ENCODE measurements around the gene CNTNAP2. TPM values are rescaled to one million over a fixed set of nuclear protein-coding genes. Genes with fewer than 3 reads are reported as not detected.

The CNTNAP2 gene
- total and polyA plus RNA-seq, 9 donors: 0.24 to 7.0 (median 1.5) TPM

DNA sequence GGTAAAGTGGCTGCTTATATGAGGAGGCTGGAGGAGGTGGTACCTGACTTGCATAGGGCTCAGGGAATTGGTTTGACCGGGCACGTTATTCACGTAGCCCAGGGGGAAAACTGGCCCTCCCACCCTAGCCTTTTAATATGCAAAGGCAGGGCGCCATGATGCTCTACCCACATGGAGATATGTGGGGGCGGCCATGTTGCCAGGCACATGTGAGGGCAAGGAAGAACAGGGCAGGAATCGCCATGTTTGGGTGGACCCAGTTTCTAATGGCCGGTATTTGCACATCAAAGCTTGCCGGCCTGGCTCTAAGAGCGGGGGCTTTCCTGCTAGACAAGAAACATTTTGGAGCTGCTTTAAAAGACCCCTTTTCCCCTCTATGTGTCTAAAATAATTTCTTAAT, 1524.2 kb downstream of the CNTNAP2 start:
- H3K27me3 ChIP-seq: no peaks in the 10 kb centered on the region
- no peak overlapping the region for H3K4me3 ChIP-seq
- TF ChIP-seq POLR2A (IDR thresholded peaks at IDR 0.05) (no peak), EP300 (IDR thresholded peaks at IDR 0.05) (no peak), CTCF (IDR thresholded peaks at IDR 0.05) (no peak)
- H3K9me3 ChIP-seq: no peaks in the 10 kb centered on the region
- WGBS, 3 donors: 90 to 95% (median 95%) methylated on average over 9 of the region's 9 CpGs
- no peaks in the 10 kb centered on the region for H3K36me3 ChIP-seq
- H3K27ac ChIP-seq: no peak overlapping the region
- no peak for DNase-seq
- no peaks in the 10 kb centered on the region for H3K4me1 ChIP-seq (ENCODE audit: insufficient read depth)
- intact Hi-C loops (cut with DNase I): no loop called here

- intact Hi-C loops (cut with DNase I): no loop called here
- H3K27ac ChIP-seq: no peak overlapping the region
- TF ChIP-seq POLR2A (IDR thresholded peaks at IDR 0.05) (no peak), CTCF (IDR thresholded peaks at IDR 0.05) (no peak), EP300 (IDR thresholded peaks at IDR 0.05) (no peak)
- DNase-seq: no peak
- 86 to 90% (median 87%) methylated on average over 4 of the region's 4 CpGs for WGBS, 3 donors
- no peaks in the 10 kb centered on the region for H3K36me3 ChIP-seq
- no peak overlapping the region for H3K4me3 ChIP-seq
- H3K4me1 ChIP-seq (ENCODE audit: insufficient read depth): no peaks in the 10 kb centered on the region
- no peaks in the 10 kb centered on the region for H3K9me3 ChIP-seq
- H3K27me3 ChIP-seq: no peaks in the 10 kb centered on the region
Observed at GRCh38 chr7:147646568-147646967, 1530.0 kb downstream of the CNTNAP2 start.

DNA sequence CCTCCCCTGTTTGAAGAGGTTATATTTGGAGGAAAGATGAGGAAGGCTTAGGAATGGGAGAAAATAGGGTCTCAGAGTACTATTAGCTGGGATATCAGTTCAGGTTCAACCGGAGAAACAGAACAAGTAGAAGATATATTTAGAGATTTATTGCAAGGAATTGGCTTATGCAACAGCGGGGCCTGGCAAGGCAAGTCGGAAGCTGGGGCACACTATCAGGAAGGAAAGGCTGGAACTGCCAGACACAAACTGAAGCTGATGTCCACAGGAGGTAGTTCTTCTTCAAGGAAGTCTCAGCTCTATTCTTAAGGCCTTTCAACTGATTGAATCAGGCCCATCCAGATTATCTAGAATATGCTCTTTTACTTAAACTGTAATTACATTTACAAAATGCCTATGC, 1534.4 kb downstream of the CNTNAP2 start:
- Histone ChIP-seq H3K27me3 (no peaks in the 10 kb centered on the region), H3K4me3 (no peak overlapping the region), H3K27ac (no peak overlapping the region), H3K4me1 (ENCODE audit: insufficient read depth) (no peaks in the 10 kb centered on the region), H3K9me3 (no peaks in the 10 kb centered on the region), H3K36me3 (no peaks in the 10 kb centered on the region)
- 79 to 82% (median 79%) methylated on average over 3 of the region's 3 CpGs for WGBS, 3 donors
- TF ChIP-seq CTCF (IDR thresholded peaks at IDR 0.05) (no peak), EP300 (IDR thresholded peaks at IDR 0.05) (no peak), POLR2A (IDR thresholded peaks at IDR 0.05) (no peak)
- intact Hi-C loops (cut with DNase I): no loop called here
- no peak for DNase-seq

- TF ChIP-seq CTCF (IDR thresholded peaks at IDR 0.05) (no peak), POLR2A (IDR thresholded peaks at IDR 0.05) (no peak), EP300 (IDR thresholded peaks at IDR 0.05) (no peak)
- WGBS, 3 donors: 37 to 61% (median 55%) methylated on average over 1 of the region's 1 CpG
- intact Hi-C loops (cut with DNase I): no loop called here
Observed at GRCh38 chr7:147651601-147652000, 1535.0 kb downstream of the CNTNAP2 start.

GRCh38 chr7:147653456-147653855, 1536.9 kb downstream of the CNTNAP2 start:
- DNase-seq: no peak
- Histone ChIP-seq H3K36me3 (no peaks in the 10 kb centered on the region), H3K4me3 (no peak overlapping the region), H3K4me1 (ENCODE audit: insufficient read depth) (no peaks in the 10 kb centered on the region), H3K27me3 (no peaks in the 10 kb centered on the region), H3K27ac (no peak overlapping the region), H3K9me3 (no peaks in the 10 kb centered on the region)
- WGBS, 3 donors: 57 to 64% (median 62%) methylated on average over 3 of the region's 3 CpGs
- no peak for TF ChIP-seq POLR2A (IDR thresholded peaks at IDR 0.05)
- intact Hi-C loops (cut with DNase I): no loop called here

More at GRCh38 chr7:147651601-147652000, 1535.0 kb downstream of the CNTNAP2 start:
- no peaks in the 10 kb centered on the region for H3K36me3 ChIP-seq
- no peak overlapping the region for H3K4me3 ChIP-seq
- DNase-seq: no peak
- H3K4me1 ChIP-seq (ENCODE audit: insufficient read depth): no peaks in the 10 kb centered on the region
- H3K27me3 ChIP-seq: no peaks in the 10 kb centered on the region
- H3K9me3 ChIP-seq: no peaks in the 10 kb centered on the region
- H3K27ac ChIP-seq: no peak overlapping the region
